Mesothelial cell of epicardium (in vitro differentiated cells): ENCODE results near the gene COMMD7. TPM values are rescaled to one million over a fixed set of nuclear protein-coding genes. Genes with fewer than 3 reads are reported as not detected.

Experiments
- DNase-seq, 2 experiments: peaks; one replicate each; pipeline ENCODE4 v3.0.0; 2021; ENCODE audit warnings: low spot score in 2 of 2; ENCODE audit not compliant: unreplicated experiment in 2 of 2
- H3K27ac Mint-ChIP-seq: 2 replicates; pipeline ENCODE4 v1.8.0; 2021; ENCODE audit warnings: mixed read lengths
- H3K27me3 Mint-ChIP-seq: 2 replicates; pipeline ENCODE4 v1.8.0; 2021; ENCODE audit warnings: low read depth, mixed read lengths
- H3K36me3 Mint-ChIP-seq: 2 replicates; pipeline ENCODE4 v1.8.0; 2021; ENCODE audit warnings: mixed read lengths
- H3K4me1 Mint-ChIP-seq: 2 replicates; pipeline ENCODE4 v1.8.0; 2021; ENCODE audit warnings: mixed read lengths
- H3K4me3 Mint-ChIP-seq: 2 replicates; pipeline ENCODE4 v1.8.0; 2021; ENCODE audit warnings: mild to moderate bottlenecking, moderate library complexity, mixed read lengths
- H3K9me3 Mint-ChIP-seq: 2 replicates; pipeline ENCODE4 v1.8.0; 2021; ENCODE audit warnings: mixed read lengths
- total RNA-seq: library from RNA; stranded (reverse); gene quantifications from 3 replicates; pipeline ENCODE4 v1.2.1, GENCODE V29; 2021
- TF ChIP-seq, protein P1 (sequence below): fragments of 200-600 bp; sonication (generic); IDR thresholded peaks from one replicate; pipeline ENCODE4 v1.5.0; 2021; ENCODE audit warnings: antibody characterized with exemption; ENCODE audit not compliant: unreplicated experiment

Gene COMMD7
- total RNA-seq, 1 donor from 2014 or later: 40.8 TPM

DNA sequence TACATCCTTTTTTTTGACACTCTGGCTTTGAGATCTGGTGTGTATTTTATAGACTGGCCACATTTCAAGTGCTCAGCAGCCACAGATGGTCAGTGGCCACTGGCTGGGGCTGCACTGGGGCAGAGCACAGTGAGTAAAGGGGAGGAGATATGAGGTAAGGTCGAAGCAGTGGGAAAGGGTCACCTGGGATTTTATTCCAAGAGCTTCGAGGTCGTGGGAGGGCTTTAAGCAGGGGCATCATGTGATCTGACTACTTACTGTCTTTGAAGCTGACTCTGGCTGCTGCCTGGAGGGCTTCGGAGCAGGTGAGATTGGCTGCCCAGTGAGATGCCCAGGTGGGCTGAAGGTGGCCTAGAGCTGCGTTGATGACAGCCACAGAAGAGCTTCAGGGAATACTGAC lies 76.2 kb downstream of the COMMD7 start:
- no peak overlapping the region for H3K27ac Mint-ChIP-seq

DNA sequence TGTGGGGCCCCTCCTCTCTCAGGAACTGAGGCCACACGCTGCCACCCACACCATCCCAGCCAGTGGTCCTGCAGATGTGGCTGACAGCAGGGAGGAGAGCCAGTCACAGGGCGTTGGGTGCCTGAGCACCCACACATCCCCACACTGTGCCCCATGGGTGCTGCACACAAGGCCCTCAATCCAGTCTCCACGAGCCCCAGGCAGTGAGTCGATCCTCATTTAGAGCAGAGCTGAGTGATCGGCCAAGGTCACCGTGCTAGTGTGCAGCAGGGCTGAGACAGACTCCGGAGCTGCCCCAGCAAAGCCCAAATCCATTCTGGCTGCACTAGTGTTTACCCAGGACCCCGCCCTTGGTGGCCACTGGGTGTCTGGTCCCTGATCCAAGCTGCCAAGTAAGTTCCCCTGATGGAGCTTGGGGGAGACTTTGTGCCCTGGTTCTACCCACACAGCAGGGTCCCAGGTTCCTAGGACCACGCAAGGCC lies 78.5 kb downstream of the COMMD7 start:
- TF ChIP-seq, protein P1, sequence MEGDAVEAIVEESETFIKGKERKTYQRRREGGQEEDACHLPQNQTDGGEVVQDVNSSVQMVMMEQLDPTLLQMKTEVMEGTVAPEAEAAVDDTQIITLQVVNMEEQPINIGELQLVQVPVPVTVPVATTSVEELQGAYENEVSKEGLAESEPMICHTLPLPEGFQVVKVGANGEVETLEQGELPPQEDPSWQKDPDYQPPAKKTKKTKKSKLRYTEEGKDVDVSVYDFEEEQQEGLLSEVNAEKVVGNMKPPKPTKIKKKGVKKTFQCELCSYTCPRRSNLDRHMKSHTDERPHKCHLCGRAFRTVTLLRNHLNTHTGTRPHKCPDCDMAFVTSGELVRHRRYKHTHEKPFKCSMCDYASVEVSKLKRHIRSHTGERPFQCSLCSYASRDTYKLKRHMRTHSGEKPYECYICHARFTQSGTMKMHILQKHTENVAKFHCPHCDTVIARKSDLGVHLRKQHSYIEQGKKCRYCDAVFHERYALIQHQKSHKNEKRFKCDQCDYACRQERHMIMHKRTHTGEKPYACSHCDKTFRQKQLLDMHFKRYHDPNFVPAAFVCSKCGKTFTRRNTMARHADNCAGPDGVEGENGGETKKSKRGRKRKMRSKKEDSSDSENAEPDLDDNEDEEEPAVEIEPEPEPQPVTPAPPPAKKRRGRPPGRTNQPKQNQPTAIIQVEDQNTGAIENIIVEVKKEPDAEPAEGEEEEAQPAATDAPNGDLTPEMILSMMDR: no peak
- Mint-ChIP-seq H3K27me3 (no peaks in the 10 kb centered on the region), H3K4me3 (no peak overlapping the region), H3K4me1 (peaks cover 8% of the 10 kb centered on the region), H3K27ac (no peak overlapping the region), H3K36me3 (no peaks in the 10 kb centered on the region), H3K9me3 (peaks cover 4% of the 10 kb centered on the region)
- DNase-seq: no peak

More for the DNA sequence above, 76.2 kb downstream of the COMMD7 start:
- DNase-seq: no peak
- Mint-ChIP-seq H3K36me3 (no peaks in the 10 kb centered on the region), H3K4me1 (peaks cover 8% of the 10 kb centered on the region), H3K9me3 (no peaks in the 10 kb centered on the region), H3K27me3 (no peaks in the 10 kb centered on the region), H3K4me3 (no peak overlapping the region)
- TF ChIP-seq, protein P1: no peak

DNA sequence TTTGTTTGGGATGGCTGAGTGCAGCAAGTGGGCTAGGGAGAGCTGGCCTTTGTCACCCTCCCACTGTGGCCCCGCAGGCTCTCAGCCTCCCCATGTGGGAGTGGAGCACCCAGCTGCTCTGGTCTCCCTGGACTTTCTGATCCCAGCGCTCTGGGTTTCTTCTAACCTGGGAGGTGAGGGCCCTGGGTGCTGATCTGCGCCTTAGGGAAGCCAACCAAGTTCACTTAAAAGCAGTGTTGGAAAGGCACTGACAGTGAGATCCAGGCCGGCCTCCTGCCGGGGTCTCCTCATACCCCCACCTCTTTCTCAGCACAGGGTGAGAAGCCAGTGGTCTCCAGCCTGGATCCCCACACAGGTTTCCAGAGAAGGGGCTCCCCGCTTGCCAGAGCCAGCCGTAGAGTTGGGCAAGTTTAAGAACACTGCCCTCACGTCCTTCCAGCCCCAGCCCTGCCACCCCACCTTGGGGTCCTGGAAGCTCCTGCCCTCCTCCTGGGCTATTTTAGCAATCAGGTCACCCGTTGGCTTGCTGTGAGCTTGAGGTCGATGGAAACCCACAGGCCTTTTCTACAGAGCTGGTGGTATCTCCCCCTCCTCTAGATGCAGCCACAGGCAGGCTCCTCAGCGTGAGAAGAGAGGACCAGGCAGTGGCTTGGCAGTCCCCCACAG lies 79.1 kb downstream of the COMMD7 start:
- TF ChIP-seq, protein P1: no peak
- H3K36me3 Mint-ChIP-seq: no peaks in the 10 kb centered on the region
- peak overlapping the region; percentile 30 for H3K27ac Mint-ChIP-seq
- peaks cover 4% of the 10 kb centered on the region for H3K9me3 Mint-ChIP-seq
- H3K27me3 Mint-ChIP-seq: no peaks in the 10 kb centered on the region
- H3K4me3 Mint-ChIP-seq: no peak overlapping the region
- peaks cover 8% of the 10 kb centered on the region for H3K4me1 Mint-ChIP-seq
- DNase-seq: no peak

DNA sequence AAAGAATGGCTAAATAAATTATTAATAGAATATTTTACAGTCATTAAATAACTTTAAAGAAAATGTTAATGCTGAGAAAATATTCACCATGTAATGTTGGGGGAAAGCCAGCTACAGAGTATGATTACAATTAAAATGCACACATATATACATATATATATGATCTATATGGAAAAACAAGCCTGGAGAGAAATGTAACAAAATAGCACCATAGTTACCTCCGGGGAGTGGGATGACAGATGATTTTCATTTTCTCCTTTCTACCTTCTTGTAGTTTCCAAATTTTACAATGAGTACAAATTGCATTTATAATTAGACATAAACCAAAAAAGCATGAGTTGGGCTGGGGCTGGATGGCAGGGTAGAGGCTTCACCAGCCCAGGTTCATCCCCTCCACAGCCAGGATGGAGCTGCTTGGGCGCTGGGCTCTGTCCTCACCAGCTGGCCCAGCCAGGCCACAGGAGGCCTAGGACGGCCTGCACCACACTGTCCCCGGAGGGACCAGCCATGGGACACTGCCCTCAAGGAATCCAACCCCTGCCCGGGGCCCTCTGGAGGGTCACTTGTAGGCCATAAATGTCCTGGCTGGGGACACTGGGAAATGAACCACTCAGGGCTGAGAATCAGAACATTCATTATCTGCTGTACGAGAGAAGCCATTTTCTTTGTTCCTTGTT lies 79.8 kb downstream of the COMMD7 start:
- H3K4me3 Mint-ChIP-seq: no peak overlapping the region
- H3K36me3 Mint-ChIP-seq: no peaks in the 10 kb centered on the region
- H3K4me1 Mint-ChIP-seq: peaks cover 8% of the 10 kb centered on the region
- H3K27ac Mint-ChIP-seq: peak overlapping the region; percentile 30
- no peaks in the 10 kb centered on the region for H3K27me3 Mint-ChIP-seq
- TF ChIP-seq, protein P1: no peak
- DNase-seq: no peak
- peaks cover 4% of the 10 kb centered on the region for H3K9me3 Mint-ChIP-seq

DNA sequence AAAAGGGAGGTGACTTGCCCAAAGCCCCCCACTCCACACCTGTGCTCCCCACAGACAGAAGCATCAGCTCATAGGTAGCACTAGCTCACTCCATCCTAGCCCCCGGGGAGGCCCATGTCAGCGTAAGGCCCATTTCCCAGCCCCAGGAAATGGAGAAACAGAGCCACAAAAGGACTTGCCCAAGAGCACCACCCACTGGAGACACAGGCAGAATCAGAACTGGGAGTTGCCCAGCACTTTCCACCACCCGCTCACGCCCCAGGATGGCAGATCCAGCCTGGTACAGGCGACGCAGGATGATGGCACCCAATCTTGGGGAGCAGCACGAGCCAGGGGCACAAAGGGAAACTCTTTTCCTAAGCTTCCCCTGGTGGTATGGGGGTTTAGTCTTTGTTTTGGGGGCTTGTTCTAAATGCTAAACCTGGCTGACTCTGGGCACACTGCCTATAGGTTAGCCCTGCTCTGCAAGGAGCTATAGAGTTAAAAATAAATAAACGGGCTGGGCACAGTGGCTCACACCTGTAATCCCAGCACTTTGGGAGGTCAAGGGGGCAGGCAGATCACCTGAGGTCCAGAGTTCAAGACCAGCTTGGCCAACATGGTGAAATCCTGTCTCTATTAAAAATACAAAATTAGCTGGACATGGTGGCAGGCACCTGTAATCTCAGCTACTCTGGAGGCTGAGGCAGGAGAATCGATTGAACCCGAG lies 81.3 kb downstream of the COMMD7 start:
- H3K27ac Mint-ChIP-seq: no peak overlapping the region
- H3K4me1 Mint-ChIP-seq: peaks cover 4% of the 10 kb centered on the region
- no peaks in the 10 kb centered on the region for H3K27me3 Mint-ChIP-seq
- H3K36me3 Mint-ChIP-seq: no peaks in the 10 kb centered on the region
- TF ChIP-seq, protein P1: no peak
- no peak for DNase-seq
- H3K9me3 Mint-ChIP-seq: peaks cover 4% of the 10 kb centered on the region
- H3K4me3 Mint-ChIP-seq: no peak overlapping the region
